ENCODE results near the gene FOS. TPM values are rescaled to one million over a fixed set of nuclear protein-coding genes. Genes with fewer than 3 reads are reported as not detected.

The FOS gene
- total and polyA plus RNA-seq, 2 of the 13 experiments (the other 11 are each of a cell fraction or from before 2014, with no cell fraction given) = 15.9 to 24.2 TPM

- TF ChIP-seq CC2D1A (CRISPR knock-in tag; IDR thresholded peaks at IDR 0.05) (no peak), ATF2 (CRISPR knock-in tag; IDR thresholded peaks at IDR 0.05) (no peak), SOX5 (CRISPR knock-in tag; IDR thresholded peaks at IDR 0.05; ENCODE audit: borderline replicate concordance) (0 out of 2 replicates have a peak, but pooled peaks have one; percentile 20), FOXP1 (IDR thresholded peaks at IDR 0.05) (no peak), FOXP1 (CRISPR knock-in tag; IDR thresholded peaks at IDR 0.05) (no peak), POLR2AphosphoS5 (IDR thresholded peaks at IDR 0.05; ENCODE audit: low read depth, low read length) (no peak), ZNF704 (CRISPR knock-in tag; IDR thresholded peaks at IDR 0.05; ENCODE audit: borderline replicate concordance) (no peak), JARID2 (CRISPR knock-in tag; IDR thresholded peaks at IDR 0.05; ENCODE audit: insufficient replicate concordance) (no peak), BHLHE40 (IDR thresholded peaks at IDR 0.05; ENCODE audit: low read length) (0 out of 2 replicates have a peak, but pooled peaks have one; percentile 7), TAF1 (CRISPR knock-in tag; IDR thresholded peaks at IDR 0.05) (no peak), HMG20B (CRISPR knock-in tag; conservative IDR thresholded peaks at IDR 0.05) (no peak), ZNF33B (CRISPR knock-in tag; IDR thresholded peaks at IDR 0.05) (no peak), NCOR1 (IDR thresholded peaks at IDR 0.05; ENCODE audit: borderline replicate concordance, low read length) (0 out of 2 replicates have a peak, but pooled peaks have one; percentile 24), ZNF512 (CRISPR knock-in tag; IDR thresholded peaks at IDR 0.05) (no peak), ZNF143 (CRISPR knock-in tag; IDR thresholded peaks at IDR 0.05) (no peak), RARA (CRISPR knock-in tag; IDR thresholded peaks at IDR 0.05) (peak; percentile 73), XRCC5 (optimal IDR thresholded peaks at IDR 0.05; ENCODE audit: low read length) (peak; percentile 30), SRSF1 (optimal IDR thresholded peaks at IDR 0.05; ENCODE audit: low read depth, low read length) (no peak), ZNF570 (CRISPR knock-in tag; IDR thresholded peaks at IDR 0.05; ENCODE audit: borderline replicate concordance) (no peak), ZBTB7A (CRISPR knock-in tag; IDR thresholded peaks at IDR 0.05) (no peak), ZNF543 (CRISPR knock-in tag; IDR thresholded peaks at IDR 0.05) (no peak), NR2C2 (CRISPR knock-in tag; IDR thresholded peaks at IDR 0.05; ENCODE audit: borderline replicate concordance) (no peak)
- TF ChIP-seq, protein P1, sequence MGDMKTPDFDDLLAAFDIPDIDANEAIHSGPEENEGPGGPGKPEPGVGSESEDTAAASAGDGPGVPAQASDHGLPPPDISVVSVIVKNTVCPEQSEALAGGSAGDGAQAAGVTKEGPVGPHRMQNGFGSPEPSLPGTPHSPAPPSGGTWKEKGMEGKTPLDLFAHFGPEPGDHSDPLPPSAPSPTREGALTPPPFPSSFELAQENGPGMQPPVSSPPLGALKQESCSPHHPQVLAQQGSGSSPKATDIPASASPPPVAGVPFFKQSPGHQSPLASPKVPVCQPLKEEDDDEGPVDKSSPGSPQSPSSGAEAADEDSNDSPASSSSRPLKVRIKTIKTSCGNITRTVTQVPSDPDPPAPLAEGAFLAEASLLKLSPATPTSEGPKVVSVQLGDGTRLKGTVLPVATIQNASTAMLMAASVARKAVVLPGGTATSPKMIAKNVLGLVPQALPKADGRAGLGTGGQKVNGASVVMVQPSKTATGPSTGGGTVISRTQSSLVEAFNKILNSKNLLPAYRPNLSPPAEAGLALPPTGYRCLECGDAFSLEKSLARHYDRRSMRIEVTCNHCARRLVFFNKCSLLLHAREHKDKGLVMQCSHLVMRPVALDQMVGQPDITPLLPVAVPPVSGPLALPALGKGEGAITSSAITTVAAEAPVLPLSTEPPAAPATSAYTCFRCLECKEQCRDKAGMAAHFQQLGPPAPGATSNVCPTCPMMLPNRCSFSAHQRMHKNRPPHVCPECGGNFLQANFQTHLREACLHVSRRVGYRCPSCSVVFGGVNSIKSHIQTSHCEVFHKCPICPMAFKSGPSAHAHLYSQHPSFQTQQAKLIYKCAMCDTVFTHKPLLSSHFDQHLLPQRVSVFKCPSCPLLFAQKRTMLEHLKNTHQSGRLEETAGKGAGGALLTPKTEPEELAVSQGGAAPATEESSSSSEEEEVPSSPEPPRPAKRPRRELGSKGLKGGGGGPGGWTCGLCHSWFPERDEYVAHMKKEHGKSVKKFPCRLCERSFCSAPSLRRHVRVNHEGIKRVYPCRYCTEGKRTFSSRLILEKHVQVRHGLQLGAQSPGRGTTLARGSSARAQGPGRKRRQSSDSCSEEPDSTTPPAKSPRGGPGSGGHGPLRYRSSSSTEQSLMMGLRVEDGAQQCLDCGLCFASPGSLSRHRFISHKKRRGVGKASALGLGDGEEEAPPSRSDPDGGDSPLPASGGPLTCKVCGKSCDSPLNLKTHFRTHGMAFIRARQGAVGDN (CRISPR knock-in tag; IDR thresholded peaks at IDR 0.05) = peak; percentile 50
Observed at GRCh38 chr14:75286313-75286712, 7.7 kb downstream of the FOS start (continued).
